Cortex of kidney (tissue), 1 donor: Measurements from ENCODE around the gene PRSS22.

Source experiments
- DNase-seq: peaks from one replicate; lab custom pipeline; 2025; lab: John Stamatoyannopoulos, UW

Gene PRSS22

DNA sequence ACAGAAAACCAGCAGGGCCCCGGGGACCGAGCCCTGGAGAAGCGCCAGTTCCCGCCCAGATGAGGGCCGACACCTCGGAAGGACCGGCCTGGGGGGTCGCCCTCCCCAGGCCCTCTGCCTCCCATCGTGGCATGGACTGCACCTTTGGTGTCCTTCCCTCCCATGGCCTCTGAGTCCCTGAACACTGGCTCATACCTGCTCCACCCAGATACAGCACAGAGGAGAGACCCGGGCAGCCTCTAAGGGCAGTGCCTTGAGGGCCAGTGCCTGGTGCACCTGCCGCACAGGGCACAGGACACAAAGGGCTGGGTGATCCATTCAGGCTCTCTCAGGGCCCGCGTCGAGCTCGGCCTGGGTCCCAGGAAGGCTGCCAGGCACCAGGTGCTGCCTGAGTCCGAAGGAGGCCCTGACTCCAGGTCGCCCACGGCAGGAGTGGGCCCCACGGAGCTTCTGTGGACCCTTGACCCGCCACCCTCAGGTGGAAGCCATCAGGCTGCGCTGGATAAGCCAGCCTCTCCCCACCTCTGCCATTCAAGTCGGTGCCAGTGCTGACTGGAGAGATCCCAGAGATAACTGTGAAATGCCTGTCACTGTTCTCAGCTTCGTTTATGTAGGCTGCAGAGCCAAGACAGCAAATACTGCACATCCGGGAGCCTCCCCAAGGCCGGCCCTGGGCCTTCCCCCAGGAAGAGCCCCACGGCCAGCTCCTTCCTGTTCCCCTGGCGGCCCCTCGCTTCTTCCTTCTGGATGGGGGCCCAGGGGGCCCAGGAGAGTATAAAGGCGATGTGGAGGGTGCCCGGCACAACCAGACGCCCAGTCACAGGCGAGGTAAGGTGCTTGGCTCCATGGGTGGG, 28.2 kb downstream of the PRSS22 start, which contains the start of gene ZG16B:
TSS of gene ZG16B (plus strand) at position 803 of the 854 bp plus-strand sequence. CDS start 139 bp downstream, outside the sequence.
- no peak for DNase-seq

DNA sequence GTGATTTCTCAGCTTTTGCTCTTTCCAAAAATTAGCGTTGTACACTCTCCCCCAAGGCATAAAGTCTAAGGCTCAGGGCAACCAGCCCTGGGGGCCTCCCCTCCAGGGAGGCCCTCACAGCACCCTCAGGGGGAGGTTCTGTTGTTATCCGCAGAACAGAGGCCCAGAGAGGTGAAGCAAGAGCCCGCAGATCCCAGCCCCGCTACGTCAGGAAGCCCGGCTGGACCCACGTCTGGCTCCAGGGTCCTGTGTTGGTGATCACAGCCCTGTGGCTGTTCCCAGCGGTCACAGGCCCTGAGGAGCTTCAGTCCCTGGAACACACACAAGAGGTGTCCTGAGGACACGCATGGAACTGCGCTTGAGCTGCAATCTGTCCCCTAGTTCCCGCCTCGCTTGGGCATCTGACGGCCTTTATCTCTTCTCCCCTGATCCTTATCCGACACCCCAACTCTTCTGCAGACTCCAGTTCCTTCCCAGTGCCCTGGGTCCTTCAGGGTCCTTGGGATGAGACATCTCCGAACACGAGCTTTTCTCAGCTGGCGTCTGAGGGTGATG, 29.0 kb downstream of the PRSS22 start:
- DNase-seq = no peak

DNA sequence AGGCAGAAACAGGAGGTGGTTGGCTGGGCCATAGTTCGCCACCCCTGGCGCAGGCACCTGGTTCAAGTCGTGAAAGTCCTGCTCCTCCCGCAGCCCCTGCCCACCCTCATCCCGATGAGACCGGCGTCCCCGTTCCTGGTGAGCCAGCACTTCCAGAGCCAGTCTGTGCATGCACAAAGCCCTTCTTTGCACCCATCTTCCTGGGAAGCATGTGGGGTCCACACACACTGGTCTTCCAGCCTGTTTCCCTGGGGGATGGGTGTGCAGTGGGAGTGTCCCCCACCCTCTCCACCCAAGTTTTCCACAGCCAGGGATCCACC, 29.5 kb downstream of the PRSS22 start:
- no peak for DNase-seq

DNA sequence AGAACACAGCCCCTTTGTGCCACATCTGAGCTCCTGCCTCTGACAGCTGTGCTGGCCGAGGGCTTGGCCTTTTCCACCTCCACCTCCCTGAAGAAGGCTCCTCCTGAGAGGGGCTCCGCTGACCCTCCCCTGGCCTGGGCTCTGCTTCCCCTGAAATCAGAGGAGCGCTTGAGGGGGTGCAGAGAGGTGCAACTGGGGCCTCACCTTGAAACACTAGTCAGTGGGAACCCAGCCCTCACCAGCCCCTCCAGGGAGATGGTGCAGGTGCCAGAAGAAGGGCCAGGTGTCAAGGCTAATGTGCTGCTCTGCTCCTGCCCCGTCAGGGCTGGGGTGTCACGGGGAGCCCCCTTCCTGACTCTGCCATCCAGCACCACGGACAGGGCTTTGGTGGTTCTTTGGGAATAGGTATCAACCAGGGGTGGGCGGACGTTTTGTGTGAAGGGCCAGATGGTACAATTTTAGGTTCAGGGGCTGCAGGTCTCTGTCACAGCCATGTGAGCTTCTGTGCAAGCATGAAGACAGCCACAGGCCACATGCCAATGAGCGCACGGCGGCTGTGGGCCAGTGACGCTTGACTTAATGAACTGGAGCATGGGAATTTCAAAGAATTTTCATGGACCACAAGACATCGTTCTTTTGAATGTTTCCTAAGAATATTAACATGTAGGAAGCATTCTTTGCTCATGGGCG, 30.0 kb downstream of the PRSS22 start:
- no peak for DNase-seq

DNA sequence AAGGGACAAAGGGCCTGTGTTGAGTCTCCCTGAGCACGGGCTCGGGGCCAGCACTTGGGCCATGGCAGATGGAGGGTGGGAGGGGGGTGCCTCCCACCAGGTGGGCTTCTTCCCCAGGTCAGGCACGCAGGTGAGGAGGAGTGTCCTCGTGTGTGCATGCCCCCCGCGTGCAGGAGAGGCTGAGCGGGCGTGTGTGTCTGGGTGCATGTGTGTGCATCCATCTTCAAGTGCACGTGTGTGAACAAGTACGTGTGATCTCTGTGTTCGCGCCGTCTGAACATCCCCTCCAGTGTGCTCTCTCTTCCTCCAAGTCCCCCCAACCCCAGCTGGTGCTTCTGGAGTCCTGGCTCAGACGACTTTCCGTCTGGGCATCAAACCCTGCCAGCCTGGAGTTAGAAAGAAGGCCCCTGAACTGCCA, 30.6 kb downstream of the PRSS22 start:
- DNase-seq = no peak

DNA sequence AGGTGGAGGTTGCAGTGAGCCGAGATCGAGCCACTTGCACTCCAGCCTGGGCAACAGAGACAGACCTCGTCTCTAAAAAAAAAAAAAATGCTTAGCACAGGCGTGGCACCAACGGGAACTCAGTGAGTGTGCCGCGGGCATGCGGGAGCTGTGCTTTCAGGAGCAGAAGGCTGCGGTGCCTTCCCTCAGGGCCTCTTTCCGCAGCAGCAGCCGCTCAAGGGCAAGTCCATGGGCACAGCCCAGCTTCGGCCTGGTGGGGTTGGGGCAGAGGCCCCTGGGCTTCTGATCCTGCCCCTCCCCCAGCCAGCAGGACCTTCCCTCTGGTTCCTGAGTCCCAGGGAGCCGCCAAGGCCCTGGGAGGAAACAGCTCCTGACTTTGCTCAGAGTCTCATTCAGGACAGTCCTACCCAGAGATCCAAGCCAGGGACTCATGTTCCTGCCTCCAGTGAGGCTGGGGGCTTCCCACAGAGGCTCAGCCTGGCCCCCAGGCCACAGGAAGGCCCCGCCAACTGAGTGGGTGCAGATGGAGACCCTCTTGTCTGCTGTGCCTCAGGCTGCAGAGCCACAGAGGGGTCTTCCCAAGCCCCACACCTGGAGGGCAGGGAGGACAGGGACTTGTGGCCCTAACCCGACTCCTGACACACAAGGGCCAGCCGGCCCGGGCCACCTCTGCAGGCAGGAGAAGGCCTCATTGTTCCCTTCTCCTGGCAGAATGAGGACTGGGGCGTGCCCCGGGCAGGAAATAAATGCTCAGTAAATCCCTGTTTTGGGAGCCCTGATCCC, 31.2 kb downstream of the PRSS22 start:
- DNase-seq = no peak

DNA sequence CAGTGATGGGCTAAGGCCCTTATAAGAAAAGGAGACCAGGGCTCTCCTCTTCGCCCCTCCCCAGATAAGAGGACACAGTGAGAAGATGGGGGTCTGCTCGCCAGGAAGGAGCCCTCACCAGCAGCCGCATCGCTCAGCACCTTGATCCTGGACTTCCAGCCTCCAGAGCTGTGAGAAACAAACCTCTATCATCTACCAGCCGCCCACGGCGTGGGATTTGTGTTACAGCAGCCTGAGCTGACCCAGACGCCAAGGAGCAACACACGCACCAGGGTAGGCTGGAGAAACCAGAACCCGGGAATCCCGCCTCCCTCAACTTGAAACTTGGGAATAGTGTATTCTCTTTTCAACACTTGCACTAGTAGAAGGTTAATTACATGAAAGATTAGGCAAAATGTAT, 32.1 kb downstream of the PRSS22 start:
- no peak for DNase-seq

DNA sequence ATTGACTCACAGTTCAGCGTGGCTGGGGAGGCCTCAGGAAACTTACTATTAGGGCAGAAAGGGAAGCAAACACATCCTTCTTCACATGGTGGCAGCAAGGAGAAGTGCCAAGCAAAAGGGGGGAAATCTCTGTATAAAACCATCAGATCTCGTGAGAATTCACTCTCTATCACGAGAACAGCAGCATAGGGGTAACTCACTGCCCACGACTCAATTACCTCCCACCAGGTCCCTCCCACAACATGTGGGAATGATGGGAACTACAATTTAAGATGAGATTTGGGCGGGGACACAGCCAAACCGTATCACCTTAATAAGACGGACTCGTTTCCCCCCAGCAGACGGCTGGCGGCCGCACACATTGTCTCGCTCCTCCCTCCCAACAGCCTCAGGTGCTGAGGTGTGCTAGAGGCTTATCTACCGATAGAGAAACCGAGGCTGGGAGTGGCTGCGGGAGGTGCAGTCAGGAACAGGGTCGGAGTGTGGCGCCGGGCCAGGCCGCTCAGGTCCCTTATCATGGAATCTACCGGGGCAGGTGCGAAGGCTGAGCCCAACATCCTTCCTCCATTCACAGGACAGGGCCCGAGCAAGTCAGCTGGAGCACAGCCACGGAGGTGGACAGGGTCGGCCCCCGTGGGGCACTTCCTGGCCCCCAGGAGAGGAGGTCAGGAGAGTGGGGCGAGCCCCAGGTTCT, 32.8 kb downstream of the PRSS22 start:
- no peak for DNase-seq

DNA sequence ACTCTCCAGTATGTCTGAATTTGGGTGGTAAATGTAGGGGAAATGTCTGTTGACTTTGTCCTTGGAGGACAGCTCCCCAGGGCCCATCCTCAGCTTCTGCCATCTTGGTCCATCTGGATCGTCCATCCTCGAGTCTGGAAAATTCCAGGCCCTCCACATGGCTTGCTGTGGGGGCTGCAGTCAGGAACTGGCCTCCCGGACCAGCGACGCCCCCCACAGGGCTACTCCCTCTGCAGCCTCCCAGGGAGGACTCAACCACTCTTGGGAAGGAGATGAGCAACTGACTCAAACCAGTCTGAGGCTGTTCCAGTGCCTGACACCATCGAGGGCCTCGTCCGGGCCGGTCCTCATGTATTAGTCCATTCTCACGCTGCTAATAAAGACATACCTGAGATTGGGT, 33.3 kb downstream of the PRSS22 start:
- no peak for DNase-seq

DNA sequence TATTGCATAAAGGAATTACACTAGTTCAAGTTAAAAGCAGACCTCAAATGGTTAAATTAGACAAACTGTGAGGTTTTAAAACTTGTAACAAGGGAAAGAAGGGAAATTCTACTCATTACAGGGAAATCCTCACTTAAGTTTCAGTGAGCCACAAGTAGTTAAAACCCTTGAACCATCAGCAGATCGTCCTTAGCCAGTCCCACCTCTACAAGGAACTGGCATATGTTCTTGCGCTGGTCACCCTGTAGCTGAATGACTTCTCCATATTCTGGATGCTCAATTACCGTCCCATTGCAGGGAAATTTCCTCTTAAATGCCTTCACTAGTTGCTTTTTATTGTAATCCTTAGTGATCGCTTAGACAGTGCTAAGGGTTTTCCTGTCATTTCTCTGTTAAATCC, 35.5 kb downstream of the PRSS22 start:
- no peak for DNase-seq

DNA sequence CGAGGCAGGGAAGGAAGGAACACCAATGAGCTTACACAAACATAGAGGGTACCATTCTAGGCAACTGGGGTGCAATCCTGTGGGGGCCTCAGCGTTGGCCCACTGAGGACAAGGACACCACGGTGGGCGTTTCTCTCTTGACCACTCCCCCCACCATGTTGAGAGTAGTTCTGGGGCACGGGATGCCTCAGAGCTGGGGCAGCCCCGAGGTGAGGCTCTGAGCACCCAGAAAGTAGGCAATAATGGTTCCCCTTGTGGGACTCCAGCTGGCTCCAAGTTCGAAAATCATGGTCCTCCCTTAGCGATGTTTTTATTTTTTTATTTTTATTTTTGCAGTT, 35.8 kb downstream of the PRSS22 start:
- DNase-seq = no peak

DNA sequence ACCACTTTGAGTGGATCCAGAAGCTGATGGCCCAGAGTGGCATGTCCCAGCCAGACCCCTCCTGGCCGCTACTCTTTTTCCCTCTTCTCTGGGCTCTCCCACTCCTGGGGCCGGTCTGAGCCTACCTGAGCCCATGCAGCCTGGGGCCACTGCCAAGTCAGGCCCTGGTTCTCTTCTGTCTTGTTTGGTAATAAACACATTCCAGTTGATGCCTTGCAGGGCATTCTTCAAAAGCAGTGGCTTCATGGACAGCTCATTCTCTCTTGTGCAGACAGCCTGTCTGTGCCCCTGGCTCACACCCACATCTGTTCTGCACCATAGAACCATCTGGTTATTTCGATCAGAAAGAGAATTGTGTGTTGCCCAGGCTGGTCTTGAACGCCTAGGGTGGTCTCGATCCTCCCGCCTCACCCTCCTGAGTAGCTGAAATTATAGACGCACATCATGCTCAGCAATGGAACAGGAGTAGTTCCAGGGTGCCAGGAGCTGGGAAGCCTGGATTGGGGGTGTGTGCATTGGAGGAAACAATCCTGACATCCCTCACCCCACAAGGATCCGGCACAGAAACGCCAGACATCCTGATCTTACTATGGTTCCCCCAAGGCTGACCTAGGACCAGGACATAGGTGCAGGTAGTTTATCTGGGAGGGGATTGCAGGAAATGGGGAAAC, 36.3 kb downstream of the PRSS22 start:
- DNase-seq = no peak

DNA sequence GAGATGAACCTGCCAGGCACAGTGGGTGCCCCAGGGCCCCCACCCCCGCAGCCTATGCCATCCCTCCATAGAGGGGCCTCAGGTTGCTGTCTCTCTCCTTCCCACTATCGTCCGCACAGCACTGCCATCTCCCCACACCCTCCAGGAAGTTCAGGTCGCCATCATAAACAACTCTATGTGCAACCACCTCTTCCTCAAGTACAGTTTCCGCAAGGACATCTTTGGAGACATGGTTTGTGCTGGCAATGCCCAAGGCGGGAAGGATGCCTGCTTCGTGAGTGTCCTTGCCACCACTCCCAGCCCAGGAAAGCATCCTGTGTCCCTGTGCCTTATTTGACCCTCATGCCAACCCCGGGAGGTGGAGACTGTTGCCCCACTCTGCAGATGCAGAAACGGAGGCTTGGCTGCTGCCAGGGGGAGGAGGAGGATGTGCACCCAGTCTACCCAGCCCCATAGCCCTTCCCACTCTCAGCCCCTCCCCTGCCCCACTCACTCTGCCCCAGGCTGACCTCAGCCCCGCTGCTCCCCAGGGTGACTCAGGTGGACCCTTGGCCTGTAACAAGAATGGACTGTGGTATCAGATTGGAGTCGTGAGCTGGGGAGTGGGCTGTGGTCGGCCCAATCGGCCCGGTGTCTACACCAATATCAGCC, 37.0 kb downstream of the PRSS22 start:
- DNase-seq = no peak

DNA sequence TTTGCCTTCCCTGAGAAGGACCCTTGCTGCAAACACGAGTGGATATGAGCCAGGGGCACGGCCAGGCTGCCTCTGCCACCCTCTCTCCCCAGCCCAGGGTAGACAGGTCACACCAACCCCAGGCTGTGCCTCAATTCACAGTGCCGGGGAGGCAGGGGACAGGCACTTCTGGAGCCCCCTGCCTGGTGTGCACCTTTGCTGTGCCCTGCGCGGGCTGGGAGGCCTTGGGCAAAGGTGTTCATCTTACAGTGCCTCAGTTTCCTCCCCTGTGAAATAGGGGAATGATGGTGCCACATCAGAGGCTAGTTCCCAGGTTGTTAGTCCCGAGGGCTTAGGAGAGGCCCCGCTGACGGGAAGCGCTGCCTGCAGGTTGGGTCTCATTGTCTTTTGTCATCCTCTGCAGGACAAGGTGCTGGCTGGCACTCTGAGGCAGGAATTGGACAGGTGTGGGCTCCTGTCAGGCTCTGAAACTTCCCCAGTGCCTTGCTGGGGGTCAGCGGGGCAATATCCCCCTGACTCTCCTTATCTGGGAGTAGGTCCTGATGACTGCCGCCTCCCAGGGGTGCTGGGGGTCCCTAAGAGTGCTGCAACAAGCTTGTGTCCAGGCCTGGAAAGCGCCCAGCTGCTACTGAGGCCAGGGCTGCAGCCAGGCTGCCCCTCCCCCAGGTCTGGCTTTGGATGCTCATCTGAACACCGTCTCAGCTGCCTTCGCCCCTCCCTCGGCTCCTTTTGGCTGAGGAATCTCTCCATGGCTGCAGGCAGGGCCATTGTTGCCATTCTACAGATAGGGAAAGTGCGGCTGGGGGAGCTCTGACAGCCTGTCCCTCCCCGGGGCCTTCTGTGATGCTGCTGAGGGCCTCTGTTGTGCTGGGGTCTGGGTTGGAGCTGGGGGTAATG, 37.8 kb downstream of the PRSS22 start:
- DNase-seq = no peak

DNA sequence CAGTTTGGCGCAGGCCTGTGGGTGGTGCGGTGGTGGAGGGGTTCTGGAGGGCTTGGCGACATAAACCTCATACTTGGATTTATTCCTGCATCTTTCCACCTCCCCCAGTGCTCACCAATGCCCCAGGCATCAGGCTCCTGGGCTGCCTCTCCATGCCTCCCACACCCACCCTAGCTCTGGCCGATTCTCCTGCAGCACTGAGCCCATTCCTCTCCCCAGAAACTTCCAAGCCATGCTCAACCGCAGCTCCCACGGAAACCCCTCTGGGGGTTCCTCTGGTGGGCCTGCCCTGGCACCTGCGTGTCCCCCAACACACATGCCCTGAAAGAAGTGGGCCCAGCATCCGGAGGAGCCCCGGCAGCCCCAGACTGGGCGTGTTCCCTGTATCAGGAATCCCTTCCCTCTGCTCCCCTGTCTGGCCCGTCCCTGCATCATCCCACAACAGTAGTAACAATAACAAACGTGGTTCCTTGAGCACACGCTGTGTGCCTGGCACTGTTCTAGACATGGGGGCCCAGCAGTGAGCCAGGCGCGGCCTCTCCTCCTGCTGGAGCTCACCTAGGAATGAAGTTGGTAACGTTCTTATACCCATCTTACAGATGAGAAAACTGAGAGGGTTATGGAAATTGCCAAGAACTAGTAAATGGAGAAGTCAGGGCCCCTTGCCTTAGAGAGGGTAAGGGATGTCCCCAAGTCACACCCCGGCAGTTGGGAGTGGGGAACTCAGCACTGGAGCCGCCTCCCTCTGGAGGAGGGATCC, 38.6 kb downstream of the PRSS22 start:
- DNase-seq = no peak

DNA sequence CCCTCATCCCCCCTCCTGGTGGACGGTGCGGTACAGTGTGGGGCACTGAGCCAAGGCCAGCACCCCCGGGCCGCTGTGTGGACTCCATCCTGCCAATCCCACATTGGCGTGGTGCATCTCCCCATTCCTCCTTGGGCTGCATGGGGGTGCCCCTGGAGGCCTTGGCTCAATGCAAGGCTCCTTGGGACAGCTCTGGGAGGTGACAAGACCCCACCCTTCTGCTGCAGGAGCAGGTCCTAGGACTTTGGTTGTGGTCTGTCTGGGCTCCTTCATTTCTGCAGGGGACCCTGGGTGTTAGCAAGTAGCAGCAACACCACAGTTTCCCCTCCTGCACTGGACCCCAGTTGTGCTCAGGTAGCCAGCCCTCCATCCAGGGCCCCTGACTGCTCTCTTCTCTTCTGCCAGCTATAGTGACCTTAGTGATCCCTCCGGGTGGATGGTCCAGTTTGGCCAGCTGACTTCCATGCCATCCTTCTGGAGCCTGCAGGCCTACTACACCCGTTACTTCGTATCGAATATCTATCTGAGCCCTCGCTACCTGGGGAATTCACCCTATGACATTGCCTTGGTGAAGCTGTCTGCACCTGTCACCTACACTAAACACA, 39.6 kb downstream of the PRSS22 start:
- no peak for DNase-seq

DNA sequence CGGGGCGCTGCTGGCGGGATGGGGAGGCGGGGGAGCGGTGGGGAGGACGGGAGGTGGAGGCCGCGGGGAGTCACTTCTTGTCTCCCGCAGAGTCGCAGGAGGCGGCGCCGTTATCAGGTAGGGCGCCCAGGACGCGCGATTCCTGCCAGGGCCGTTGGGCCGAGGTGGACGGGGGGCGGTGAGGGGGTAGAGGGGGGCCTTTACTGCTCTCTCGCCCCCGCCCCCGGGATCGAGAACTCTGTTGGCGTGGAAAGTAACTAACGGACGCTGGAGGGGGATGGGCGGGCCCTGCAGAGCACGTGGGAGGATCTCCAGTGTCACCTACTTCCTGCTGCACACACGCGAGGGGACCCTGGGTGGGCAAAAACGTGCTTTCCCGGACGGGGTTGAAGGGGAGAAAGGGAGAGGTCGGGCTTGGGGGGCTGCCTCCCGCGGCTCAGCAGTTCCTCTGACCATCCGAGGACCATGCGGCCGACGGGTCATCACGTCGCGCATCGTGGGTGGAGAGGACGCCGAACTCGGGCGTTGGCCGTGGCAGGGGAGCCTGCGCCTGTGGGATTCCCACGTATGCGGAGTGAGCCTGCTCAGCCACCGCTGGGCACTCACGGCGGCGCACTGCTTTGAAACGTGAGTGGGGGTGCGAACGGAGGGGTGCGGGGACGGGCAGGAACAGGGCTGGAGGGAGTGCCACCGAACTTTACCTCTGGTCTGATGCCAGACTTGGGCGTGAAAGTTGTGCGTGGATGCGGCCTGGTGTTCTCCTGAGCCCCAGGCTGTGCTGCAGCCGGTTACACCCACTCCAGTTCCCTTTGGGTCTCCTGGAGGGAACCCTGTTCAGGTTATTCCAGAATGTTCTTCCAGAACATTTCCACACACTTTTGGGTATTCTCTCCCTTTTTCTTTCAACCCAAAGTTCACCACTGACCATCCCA, 40.4 kb downstream of the PRSS22 start:
- DNase-seq = no peak
